DOHH2 (cell line): ENCODE data around the gene CDK18.

Experiments used
- H3F3A ChIP-seq: fragments of 200-600 bp; sonication (generic), shearing (Covaris generic); 2 replicates; pipeline ENCODE4 v1.6.0; 2016; ENCODE audit warnings: antibody characterized with exemption, mild to moderate bottlenecking; ENCODE audit not compliant: control insufficient read depth, insufficient read depth
- H3K27ac ChIP-seq: fragments of 200-600 bp; sonication (generic); 2 replicates; pipeline ENCODE4 v1.5.1; 2014; ENCODE audit warnings: low read depth, mild to moderate bottlenecking, low read length, moderate library complexity
- H3K27me3 ChIP-seq: fragments of 200-600 bp; sonication (generic); 2 replicates; pipeline ENCODE4 v1.6.1; 2014; ENCODE audit warnings: mild to moderate bottlenecking, low read length, mixed read lengths; ENCODE audit not compliant: control insufficient read depth
- H3K36me3 ChIP-seq: fragments of 200-600 bp; sonication (generic); 2 replicates; pipeline ENCODE4 v1.6.1; 2014; ENCODE audit warnings: mild to moderate bottlenecking, low read length, moderate library complexity, mixed read lengths; ENCODE audit not compliant: control insufficient read depth
- H3K4me1 ChIP-seq: fragments of 200-600 bp; sonication (generic); 2 replicates; pipeline ENCODE4 v1.6.1; 2014; ENCODE audit warnings: mild to moderate bottlenecking, low read length, mixed read lengths; ENCODE audit not compliant: control insufficient read depth
- H3K4me2 ChIP-seq: fragments of 200-600 bp; sonication (generic); 2 replicates; pipeline ENCODE4 v1.6.0; 2014; ENCODE audit warnings: mild to moderate bottlenecking, low read length, moderate library complexity
- H3K4me3 ChIP-seq: fragments of 200-600 bp; sonication (generic); 2 replicates; pipeline ENCODE4 v1.5.1; 2014; ENCODE audit warnings: mild to moderate bottlenecking, low read length, mixed read lengths
- H3K79me2 ChIP-seq: fragments of 200-600 bp; sonication (generic); 2 replicates; pipeline ENCODE4 v1.6.1; 2014; ENCODE audit warnings: mild to moderate bottlenecking, low read length, mixed read lengths; ENCODE audit not compliant: control insufficient read depth
- H3K9me2 ChIP-seq: fragments of 200-600 bp; sonication (generic); replicated peaks from 2 replicates; pipeline ENCODE4 v1.6.1; 2014; ENCODE audit warnings: mild to moderate bottlenecking, low read length, mixed read lengths; ENCODE audit not compliant: control insufficient read depth
- H3K9me3 ChIP-seq: fragments of 200-600 bp; sonication (generic); 2 replicates; pipeline ENCODE4 v1.6.1; 2014; ENCODE audit warnings: antibody characterized with exemption, low read length, mixed read lengths; ENCODE audit not compliant: control insufficient read depth, insufficient read depth
- H4K20me1 ChIP-seq: fragments of 200-600 bp; sonication (generic); 2 replicates; pipeline ENCODE4 v1.6.0; 2014; ENCODE audit warnings: low read depth, mild to moderate bottlenecking, antibody characterized with exemption, low read length, moderate library complexity; ENCODE audit not compliant: control insufficient read depth, insufficient read depth
- EZH2phosphoT487 ChIP-seq: fragments of 200-600 bp; sonication (generic); IDR thresholded peaks from 2 replicates; pipeline ENCODE4 v1.6.1; 2017; ENCODE audit warnings: borderline replicate concordance, mild to moderate bottlenecking, antibody characterized with exemption, low read length, moderate library complexity, mixed read lengths
- TF ChIP-seq, protein P1 (sequence below): fragments of 200-600 bp; sonication (generic); IDR thresholded peaks from one replicate; pipeline ENCODE4 v1.5.1; 2014; ENCODE audit warnings: antibody characterized with exemption, mild to moderate bottlenecking, low read depth, low read length; ENCODE audit not compliant: poor library complexity, severe bottlenecking

The CDK18 gene

DNA sequence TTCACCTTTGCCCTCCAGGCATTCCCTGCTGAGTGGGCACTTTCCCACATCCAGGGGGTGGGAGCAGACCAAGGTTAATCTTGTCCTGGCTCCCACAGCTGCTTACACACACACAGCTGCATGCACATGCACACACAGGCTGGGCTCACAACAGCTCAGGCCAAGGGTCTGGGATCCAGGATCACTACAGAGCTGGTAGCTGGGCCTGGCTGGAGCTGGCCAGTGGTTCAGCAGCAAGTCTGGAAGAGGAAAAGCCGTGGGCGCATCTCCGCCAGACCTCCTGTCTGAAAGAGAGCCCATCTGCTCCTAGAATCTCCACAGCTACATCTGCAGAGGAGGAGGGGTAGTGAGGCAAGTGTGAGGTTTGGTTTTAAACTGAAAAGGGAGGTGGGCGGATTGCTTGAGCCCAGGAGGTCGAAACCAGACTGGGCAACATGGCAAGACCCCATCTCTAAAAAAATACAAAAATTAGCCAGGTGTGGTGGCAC lies 3.8 kb downstream of the CDK18 start:
- TF ChIP-seq, protein P1, sequence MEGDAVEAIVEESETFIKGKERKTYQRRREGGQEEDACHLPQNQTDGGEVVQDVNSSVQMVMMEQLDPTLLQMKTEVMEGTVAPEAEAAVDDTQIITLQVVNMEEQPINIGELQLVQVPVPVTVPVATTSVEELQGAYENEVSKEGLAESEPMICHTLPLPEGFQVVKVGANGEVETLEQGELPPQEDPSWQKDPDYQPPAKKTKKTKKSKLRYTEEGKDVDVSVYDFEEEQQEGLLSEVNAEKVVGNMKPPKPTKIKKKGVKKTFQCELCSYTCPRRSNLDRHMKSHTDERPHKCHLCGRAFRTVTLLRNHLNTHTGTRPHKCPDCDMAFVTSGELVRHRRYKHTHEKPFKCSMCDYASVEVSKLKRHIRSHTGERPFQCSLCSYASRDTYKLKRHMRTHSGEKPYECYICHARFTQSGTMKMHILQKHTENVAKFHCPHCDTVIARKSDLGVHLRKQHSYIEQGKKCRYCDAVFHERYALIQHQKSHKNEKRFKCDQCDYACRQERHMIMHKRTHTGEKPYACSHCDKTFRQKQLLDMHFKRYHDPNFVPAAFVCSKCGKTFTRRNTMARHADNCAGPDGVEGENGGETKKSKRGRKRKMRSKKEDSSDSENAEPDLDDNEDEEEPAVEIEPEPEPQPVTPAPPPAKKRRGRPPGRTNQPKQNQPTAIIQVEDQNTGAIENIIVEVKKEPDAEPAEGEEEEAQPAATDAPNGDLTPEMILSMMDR, result no peak
- no peak for TF ChIP-seq EZH2phosphoT487
- H3K4me2 ChIP-seq, result no peak overlapping the region
- no peaks in the 10 kb centered on the region for H3F3A ChIP-seq
- peaks cover 19% of the 10 kb centered on the region for H3K4me1 ChIP-seq
- no peak overlapping the region for H3K27ac ChIP-seq
- peaks cover 47% of the 10 kb centered on the region for H3K27me3 ChIP-seq
- H3K79me2 ChIP-seq, result no peaks in the 10 kb centered on the region
- no peaks in the 10 kb centered on the region for H3K9me2 ChIP-seq
- no peak overlapping the region for H3K4me3 ChIP-seq
- H3K9me3 ChIP-seq, result no peaks in the 10 kb centered on the region
- peaks cover 7% of the 10 kb centered on the region; the same call in 1 of the 2 replicates for H4K20me1 ChIP-seq
- no peaks in the 10 kb centered on the region for H3K36me3 ChIP-seq

DNA sequence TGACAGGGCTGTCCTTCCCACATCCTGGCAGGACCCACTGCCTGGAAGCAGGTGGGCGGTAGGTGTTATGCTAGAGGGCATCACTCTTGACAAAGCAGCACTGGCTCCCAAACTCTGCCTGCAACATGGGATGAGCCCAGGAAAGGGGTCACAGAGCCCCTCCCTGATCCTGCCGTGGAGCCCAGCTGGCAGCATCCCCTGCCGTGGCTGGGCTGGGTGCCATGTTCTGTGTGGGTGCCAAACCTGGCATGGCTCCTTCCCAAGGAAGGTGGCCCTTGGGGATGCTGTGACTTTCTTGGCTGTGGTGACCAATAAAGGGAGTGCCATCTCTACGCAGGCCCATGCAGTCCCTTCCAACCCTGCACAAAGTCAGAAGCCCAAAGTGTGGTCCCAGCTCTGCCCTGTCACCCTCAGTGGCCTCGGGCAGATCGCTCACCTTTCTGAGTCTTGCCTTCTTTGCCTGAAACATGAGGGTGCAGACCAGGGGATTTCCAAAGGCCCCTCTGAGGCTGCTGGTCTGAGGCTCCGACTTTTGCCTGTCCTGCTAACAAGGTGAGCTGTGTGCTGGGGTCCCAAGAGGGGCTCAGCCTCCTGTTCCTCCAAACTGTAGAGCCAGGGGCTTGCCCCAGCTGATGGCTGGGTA lies 6.0 kb downstream of the CDK18 start:
- peaks cover 3% of the 10 kb centered on the region for H3K4me1 ChIP-seq
- H3K4me3 ChIP-seq, result no peak overlapping the region
- no peaks in the 10 kb centered on the region for H3K36me3 ChIP-seq
- peaks cover 32% of the 10 kb centered on the region for H3K27me3 ChIP-seq
- no peaks in the 10 kb centered on the region for H3K9me3 ChIP-seq
- no peaks in the 10 kb centered on the region for H3K79me2 ChIP-seq
- no peak overlapping the region for H3K27ac ChIP-seq
- TF ChIP-seq EZH2phosphoT487, result no peak
- TF ChIP-seq, protein P1, result no peak
- no peaks in the 10 kb centered on the region for H3F3A ChIP-seq
- H3K4me2 ChIP-seq, result no peak overlapping the region
- peaks cover 4% of the 10 kb centered on the region; the same call in 1 of the 2 replicates for H4K20me1 ChIP-seq
- H3K9me2 ChIP-seq, result no peaks in the 10 kb centered on the region

DNA sequence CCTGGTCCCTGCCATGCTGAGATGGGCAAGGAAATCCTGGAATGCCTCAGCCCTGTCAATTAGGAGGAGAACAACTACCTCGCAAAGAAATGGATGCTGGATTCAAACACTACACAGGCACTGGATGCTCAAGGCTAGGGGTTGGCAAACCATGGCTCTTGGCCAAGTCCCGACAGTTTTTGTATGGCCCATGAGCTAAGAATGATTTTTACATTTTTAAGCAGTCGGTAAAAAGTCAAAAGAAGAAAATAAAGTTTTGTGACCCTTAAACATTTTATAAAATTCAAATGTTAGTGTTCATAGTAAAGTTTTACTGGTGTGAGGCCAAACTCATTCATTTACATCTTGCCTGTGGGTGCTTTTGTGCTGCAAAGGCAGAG lies 6.5 kb downstream of the CDK18 start:
- Histone ChIP-seq H3K9me3 (no peaks in the 10 kb centered on the region), H3K36me3 (no peaks in the 10 kb centered on the region), H3K27ac (no peak overlapping the region), H3K4me3 (no peak overlapping the region), H4K20me1 (peaks cover 2% of the 10 kb centered on the region; the same call in 1 of the 2 replicates), H3K27me3 (peaks cover 28% of the 10 kb centered on the region; the same call in 1 of the 2 replicates), H3K79me2 (no peaks in the 10 kb centered on the region), H3K4me2 (no peak overlapping the region), H3K4me1 (no peaks in the 10 kb centered on the region), H3F3A (no peaks in the 10 kb centered on the region), H3K9me2 (no peaks in the 10 kb centered on the region)
- TF ChIP-seq EZH2phosphoT487, result no peak
- TF ChIP-seq, protein P1, result no peak
